SJSA1 (cell line): ENCODE measurements around the gene PSORS1C2. TPM values are rescaled to one million over a fixed set of nuclear protein-coding genes. Genes with fewer than 3 reads are reported as not detected.
"Not testable (repeated sequence)": the region's sequence is repeated elsewhere in the genome, so short reads cannot be mapped to it uniquely, and the experiment has no call there.

Source experiments
- DNase-seq, 2 experiments: peaks; one replicate each; pipeline ENCODE4 v3.0.0-alpha.2; 2015 to 2020; ENCODE audit warnings: low spot score in 2 of 2, low read depth in 1 of 2
- H3K27ac ChIP-seq: fragments of 250-450 bp; sonication (Bioruptor Pico); 2 replicates; pipeline ENCODE4 v1.5.1; 2020; ENCODE audit warnings: mild to moderate bottlenecking, moderate library complexity
- H3K27me3 ChIP-seq: fragments of 250-450 bp; sonication (Bioruptor Pico); replicated peaks from 2 replicates; pipeline ENCODE4 v1.5.1; 2020; ENCODE audit warnings: mild to moderate bottlenecking, moderate library complexity
- H3K36me3 ChIP-seq: fragments of 250-450 bp; sonication (Bioruptor Pico); 2 replicates; pipeline ENCODE4 v1.5.1; 2020; ENCODE audit warnings: mild to moderate bottlenecking
- H3K4me1 ChIP-seq: fragments of 250-450 bp; sonication (Bioruptor Pico); replicated peaks from 2 replicates; pipeline ENCODE4 v1.6.1; 2021; ENCODE audit warnings: mild to moderate bottlenecking
- H3K4me3 ChIP-seq: fragments of 250-450 bp; sonication (Bioruptor Pico); 2 replicates; pipeline ENCODE4 v1.5.1; 2020; ENCODE audit warnings: mild to moderate bottlenecking
- H3K9me3 ChIP-seq: fragments of 250-450 bp; sonication (Bioruptor Pico); replicated peaks from 2 replicates; pipeline ENCODE4 v1.5.1; 2020; ENCODE audit warnings: mild to moderate bottlenecking
- total RNA-seq: library from RNA; depleted of rRNA; stranded (reverse); fragments of >200 nt; shearing (Covaris generic); gene quantifications from 2 replicates; pipeline ENCODE4 v1.2.3, GENCODE V29; 2014; rRNA removed

PSORS1C2 gene
- not detected in 2 replicates for total RNA-seq

DNA sequence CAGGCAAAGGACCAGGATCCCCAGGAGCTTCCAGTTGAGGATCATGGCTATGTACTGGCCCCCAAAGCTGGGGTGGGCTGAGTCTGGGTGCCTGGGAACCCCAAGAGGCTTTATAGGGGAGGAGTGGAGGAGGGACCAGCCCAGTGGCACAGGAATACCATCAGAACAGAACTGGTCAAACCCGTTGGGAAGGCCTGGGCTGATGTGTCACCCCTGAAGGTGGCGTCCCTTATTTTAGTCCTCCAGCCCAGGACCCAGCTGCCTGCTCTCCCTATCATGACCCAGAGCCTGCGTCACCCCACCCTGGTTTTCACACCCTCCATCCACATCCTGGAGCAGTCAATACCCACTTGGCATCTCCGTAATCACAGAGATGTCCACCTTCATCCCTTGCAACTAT lies at the start of gene PSORS1C2:
Gene PSORS1C2 (minus strand): TSS at position 85 of the 400 bp plus-strand sequence. CDS start 40 bp downstream, at position 45.
- Histone ChIP-seq H3K27me3 (no peaks in the 10 kb centered on the region), H3K9me3 (no peaks in the 10 kb centered on the region), H3K4me3 (no peak within 1 kb of the TSS), H3K36me3 (peaks cover 14% of the 10 kb centered on the region), H3K4me1 (peaks cover 18% of the 10 kb centered on the region), H3K27ac (no peak within 1 kb of the TSS)
- no peak for DNase-seq

DNA sequence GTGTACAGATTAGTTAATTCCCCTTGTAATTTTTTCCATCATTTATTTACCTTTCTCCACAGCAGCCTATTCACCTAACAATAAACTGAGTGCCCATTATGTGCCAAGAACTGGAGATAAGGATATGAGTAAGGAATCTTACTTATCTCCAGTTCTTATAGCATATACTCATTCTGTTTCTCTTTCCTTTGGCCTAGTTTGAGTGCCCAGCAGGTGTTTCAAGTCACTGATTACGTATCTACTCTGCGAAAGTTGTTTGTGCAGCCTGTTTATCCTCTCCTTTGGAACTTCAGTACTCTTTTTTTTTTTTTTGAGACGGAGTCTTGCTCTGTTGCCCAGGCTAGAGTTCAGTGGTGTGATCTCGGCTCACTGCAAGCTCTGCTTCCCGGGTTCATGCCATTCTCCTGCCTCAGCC lies 48.9 kb upstream of the PSORS1C2 start:
- DNase-seq: no peak
- H3K4me1 ChIP-seq: no peaks in the 10 kb centered on the region
- no peaks in the 10 kb centered on the region for H3K9me3 ChIP-seq

DNA sequence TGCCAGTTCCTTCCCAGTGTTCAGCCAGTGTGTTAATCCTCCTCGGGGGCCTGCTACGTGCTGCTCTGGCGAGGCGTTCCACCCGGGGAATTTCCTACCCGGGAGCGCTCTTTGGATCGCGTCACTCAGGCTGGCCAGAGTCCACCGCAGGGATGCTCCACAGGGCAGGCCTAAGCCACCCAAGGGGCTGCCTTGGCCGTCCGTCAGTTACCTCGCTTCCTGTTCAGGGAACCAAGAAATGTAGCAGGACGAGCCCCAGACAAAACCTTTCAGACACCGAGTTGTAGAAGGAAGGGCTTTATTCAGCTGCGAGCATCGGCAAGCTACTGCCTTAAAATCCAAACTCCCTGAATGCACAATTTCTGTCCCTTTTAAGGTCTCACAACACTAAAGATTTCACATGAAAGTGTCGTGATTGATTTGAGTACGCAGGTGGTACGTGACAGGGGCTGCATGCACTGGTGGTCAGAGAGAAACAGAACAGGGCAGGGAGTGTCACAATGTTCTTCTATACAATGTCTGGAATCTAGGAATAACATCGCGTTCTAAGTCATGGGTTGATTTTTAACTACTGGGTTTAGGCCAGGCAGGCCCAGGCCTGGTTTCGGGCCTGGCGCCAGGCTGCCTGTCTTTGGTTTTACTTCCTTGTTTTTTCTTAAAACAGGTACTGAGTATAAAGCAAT lies 47.3 kb upstream of the PSORS1C2 start:
- Histone ChIP-seq H3K27me3 (no peaks in the 10 kb centered on the region), H3K27ac (no peak overlapping the region), H3K36me3 (no peaks in the 10 kb centered on the region), H3K4me1 (no peaks in the 10 kb centered on the region), H3K4me3 (no peak overlapping the region), H3K9me3 (no peaks in the 10 kb centered on the region)
- no peak for DNase-seq

More for the DNA sequence above, 48.9 kb upstream of the PSORS1C2 start:
- Histone ChIP-seq H3K4me3 (no peak overlapping the region), H3K36me3 (no peaks in the 10 kb centered on the region), H3K27ac (no peak overlapping the region), H3K27me3 (no peaks in the 10 kb centered on the region)

DNA sequence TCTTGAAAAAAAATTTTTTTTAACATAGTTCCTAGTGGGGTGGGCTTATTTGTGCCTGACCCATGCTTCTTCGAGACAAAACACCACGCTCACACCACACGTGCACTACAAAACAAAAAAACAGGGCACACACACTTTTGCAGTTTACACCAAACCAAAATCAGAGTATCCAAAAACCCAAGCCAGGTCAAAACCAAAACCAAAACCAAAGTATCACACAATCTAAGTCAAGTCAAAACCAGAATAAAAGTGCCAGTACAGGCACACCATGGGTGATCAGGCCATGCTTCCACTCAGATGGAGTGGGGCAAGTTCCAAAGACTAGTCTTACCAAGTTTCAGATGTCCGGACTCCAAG lies 46.8 kb upstream of the PSORS1C2 start:
- not testable (repeated sequence) for H3K27ac ChIP-seq, H3K36me3 ChIP-seq, H3K4me3 ChIP-seq, H3K4me1 ChIP-seq, DNase-seq, H3K27me3 ChIP-seq, H3K9me3 ChIP-seq

DNA sequence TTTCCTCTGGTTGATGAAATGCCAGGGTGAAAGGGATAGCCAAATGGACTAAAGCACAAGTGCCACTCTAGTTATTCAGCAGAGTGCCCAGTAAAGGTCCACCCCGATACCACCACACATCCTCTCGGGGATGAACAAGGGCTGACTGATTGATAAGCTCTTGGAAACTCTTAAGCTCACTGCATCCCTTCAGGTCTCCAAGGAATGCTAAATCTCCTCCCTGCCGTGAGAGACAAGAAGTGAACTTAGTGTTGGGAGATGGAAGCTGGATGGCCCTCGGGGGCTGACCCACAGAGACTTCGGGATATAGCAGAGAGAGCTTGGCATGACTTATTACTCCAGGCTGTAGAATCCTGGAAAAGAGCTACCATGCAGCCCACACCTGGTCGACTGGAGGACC lies 45.0 kb upstream of the PSORS1C2 start:
- not testable (repeated sequence) for H3K4me3 ChIP-seq, H3K36me3 ChIP-seq

DNA sequence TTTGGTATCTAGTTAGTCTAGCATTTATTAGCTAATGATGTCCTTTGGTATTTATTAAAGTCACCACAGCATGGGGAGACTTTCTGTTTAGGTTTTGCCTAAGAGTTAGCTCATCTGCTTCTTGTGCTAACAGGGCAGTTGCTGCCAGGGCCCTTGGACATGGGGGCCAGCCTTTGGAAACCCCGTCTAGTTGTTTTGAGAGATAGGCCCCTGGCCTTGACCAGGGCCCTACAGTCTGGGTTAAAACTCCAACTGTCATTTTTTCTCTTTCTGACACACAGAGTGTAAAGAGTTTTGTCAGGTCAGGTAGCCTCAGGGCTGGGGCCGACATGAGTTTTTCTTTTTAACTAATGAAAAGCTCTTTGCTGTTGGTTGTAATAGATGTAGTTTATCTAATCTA lies 44.4 kb upstream of the PSORS1C2 start:
- H3K27me3 ChIP-seq, H3K4me3 ChIP-seq, H3K4me1 ChIP-seq, H3K36me3 ChIP-seq, H3K27ac ChIP-seq, DNase-seq, H3K9me3 ChIP-seq: not testable (repeated sequence)

More for the DNA sequence above, 45.0 kb upstream of the PSORS1C2 start:
- not testable (repeated sequence) for H3K4me1 ChIP-seq, DNase-seq, H3K27me3 ChIP-seq, H3K9me3 ChIP-seq, H3K27ac ChIP-seq

DNA sequence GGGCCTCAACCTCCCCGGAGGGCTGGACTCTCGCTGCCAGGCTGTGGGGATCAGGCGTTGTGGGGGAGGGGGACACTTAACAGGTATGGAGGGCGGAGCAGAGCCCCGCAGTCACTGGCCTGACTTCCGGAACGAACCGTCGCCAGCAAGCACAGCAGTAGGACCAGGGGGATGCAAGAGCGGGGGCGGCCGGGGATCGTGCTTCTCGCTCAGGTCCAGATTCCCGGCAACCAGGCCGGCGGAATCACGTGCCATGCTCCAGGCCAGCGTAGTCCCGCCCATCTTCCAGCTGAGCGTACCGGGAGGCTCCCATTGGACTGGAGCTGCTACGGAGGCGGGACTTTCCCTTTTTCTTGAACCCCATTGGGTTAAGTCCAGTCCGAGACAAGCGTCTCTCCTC lies 41.6 kb upstream of the PSORS1C2 start:
- Histone ChIP-seq H3K36me3 (no peaks in the 10 kb centered on the region), H3K4me1 (peaks cover 23% of the 10 kb centered on the region), H3K4me3 (no peak overlapping the region)

DNA sequence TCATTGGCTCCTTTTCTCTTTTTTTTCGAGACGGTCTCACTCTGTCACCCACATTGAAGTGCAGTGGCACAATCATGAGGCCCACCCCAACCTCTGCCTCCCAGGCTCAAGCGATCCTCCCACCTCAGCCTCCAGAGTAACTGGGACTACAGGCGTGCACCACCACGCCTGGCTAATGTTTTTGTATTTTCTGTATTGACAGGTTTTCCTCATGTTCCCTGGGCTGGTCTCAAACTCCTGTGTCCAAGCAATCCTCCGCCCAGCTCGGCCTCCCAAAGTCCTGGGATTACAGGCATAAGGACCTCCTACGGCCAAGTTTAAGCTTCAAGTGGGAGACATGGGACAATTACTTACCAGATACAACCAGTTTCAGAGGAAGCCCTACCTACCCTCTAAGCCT lies 41.0 kb upstream of the PSORS1C2 start:
- peaks cover 26% of the 10 kb centered on the region for H3K4me1 ChIP-seq
- no peak for DNase-seq
- H3K9me3 ChIP-seq: no peaks in the 10 kb centered on the region
- no peaks in the 10 kb centered on the region for H3K27me3 ChIP-seq
- H3K27ac ChIP-seq: no peak overlapping the region
- H3K4me3 ChIP-seq: no peak overlapping the region
- no peaks in the 10 kb centered on the region for H3K36me3 ChIP-seq

More for the DNA sequence above, 41.6 kb upstream of the PSORS1C2 start:
- no peak for DNase-seq
- Histone ChIP-seq H3K27ac (no peak overlapping the region), H3K9me3 (no peaks in the 10 kb centered on the region), H3K27me3 (no peaks in the 10 kb centered on the region)

DNA sequence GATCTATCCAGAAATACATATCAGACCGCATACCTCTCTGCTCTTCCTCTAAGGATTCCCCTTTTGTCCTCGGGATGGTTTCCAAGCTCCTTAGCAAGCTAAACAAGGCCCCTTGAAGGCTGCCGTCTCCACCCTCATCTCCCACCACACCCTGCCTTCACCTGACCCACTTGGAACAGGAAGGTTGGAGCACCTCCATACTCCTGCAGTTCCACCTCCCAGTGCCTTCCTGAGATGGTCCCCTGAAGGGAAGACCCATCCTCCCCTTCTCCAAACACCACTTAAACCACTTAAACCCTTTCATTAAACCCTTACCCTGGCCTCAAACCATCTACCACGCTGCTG lies 40.1 kb upstream of the PSORS1C2 start:
- Histone ChIP-seq H3K36me3 (no peaks in the 10 kb centered on the region), H3K27ac (no peak overlapping the region), H3K4me3 (no peak overlapping the region), H3K27me3 (no peaks in the 10 kb centered on the region), H3K9me3 (no peaks in the 10 kb centered on the region), H3K4me1 (peaks cover 26% of the 10 kb centered on the region)
- no peak for DNase-seq

DNA sequence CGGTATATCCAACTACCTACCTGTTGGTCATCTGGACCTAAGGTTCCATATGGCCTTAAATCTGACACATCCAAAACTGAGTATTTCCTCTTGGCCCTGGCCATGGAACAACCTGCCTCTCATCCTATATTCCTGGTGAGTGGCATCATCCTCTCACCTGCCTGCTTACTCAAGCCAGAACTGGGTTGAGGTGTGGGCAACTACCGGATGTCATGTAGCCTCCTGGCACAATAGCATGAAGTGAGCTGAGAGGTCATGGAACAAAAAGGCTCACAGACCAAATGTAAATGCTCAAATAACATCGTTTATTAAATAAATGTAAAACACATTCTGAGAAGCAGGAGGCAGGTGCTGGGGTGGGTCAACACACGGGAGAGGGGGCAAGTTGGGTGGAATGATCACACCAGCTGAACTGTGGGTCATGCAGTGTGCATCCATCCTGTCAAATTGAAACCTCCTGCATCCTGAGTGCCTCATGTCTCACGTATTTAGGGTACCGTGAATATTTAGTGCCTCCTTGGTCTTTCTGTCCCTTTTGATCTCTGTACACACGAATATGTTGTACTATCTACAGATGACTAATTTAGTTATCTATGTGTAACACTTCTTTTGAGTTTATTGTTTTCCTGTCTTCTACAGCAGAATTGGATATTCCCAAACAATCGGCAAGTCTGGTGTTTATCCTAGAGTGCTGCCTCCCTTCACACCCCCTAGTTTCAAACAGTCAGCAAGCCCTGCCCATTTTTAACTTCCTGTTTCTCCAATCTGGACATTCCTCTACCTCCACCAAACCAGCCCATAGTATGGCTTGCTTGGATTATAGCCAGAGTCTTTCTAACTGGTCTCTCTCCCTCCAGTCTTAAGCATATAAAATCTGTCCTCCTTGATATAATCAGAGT lies 39.5 kb upstream of the PSORS1C2 start:
- Histone ChIP-seq H3K36me3 (no peaks in the 10 kb centered on the region), H3K9me3 (no peaks in the 10 kb centered on the region), H3K4me3 (no peak overlapping the region), H3K27ac (no peak overlapping the region), H3K4me1 (peaks cover 26% of the 10 kb centered on the region), H3K27me3 (no peaks in the 10 kb centered on the region)
- peak in 1 of 2 experiments; percentile 16 for DNase-seq

DNA sequence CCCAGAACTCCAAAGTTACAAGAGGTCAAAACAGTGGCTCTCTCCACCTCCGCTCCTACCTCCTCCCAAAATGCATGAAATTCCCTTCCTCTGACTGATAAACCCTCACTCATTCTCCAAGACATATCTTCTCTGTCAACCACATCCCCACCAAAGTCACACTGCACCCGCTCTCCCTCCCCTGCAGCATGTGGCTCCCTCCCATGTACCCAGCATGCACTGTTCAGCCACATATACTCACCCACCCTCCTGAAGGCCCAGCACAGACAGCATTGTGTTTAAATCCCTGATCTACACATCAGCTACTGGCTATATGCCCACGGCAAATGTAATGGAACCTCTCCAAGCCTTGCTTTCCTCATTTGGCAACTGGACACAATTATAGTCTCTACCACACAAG lies 37.1 kb upstream of the PSORS1C2 start:
- Histone ChIP-seq H3K36me3 (no peaks in the 10 kb centered on the region), H3K4me3 (no peak overlapping the region), H3K4me1 (peaks cover 26% of the 10 kb centered on the region), H3K27me3 (no peaks in the 10 kb centered on the region), H3K9me3 (no peaks in the 10 kb centered on the region), H3K27ac (no peak overlapping the region)
- DNase-seq: peak; percentile 54 to 63

DNA sequence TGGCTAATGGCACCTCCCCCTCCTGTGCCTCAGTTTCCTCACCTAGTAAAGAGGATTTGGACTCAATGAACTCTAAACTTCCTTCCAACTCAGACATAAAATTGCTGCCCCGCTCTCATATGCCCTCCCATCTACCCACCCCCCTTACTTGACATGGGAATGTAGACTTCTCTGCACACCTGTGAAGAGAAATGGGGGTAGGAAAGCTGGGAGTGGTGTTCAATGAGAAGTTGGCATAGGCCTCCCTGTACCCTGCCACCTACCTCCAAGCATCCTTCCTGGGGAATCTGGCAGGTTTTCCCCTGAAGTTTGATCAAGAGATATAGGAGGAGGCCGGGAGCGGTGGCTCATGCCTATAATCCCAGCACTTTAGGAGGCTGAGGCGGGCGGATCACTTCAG lies 35.5 kb upstream of the PSORS1C2 start:
- H3K36me3 ChIP-seq: no peaks in the 10 kb centered on the region
- H3K4me3 ChIP-seq: no peak overlapping the region
- no peaks in the 10 kb centered on the region for H3K9me3 ChIP-seq
- H3K4me1 ChIP-seq: peaks cover 26% of the 10 kb centered on the region
- no peak for DNase-seq
- H3K27me3 ChIP-seq: no peaks in the 10 kb centered on the region
- H3K27ac ChIP-seq: no peak overlapping the region

DNA sequence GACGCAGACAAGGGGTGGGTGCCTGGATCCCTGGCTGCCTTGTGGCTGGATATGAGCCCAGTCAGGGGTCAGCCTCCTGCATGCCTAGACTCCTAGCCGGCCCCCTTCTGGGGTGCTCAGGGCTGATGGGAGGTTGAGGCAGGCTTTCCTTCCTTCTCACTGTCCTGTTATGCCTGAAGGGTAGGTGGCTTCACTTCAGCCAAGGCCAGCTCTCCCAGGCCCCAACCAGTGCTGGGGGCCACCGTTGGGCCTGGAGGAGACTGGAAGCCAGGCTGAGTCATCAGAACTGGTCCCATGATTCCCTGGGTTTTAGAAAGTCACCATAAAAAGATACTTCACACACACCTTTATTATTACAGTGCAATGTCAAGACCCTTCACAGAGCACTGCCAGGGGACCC lies 34.5 kb upstream of the PSORS1C2 start:
- Histone ChIP-seq H3K27ac (no peak overlapping the region), H3K4me1 (peaks cover 17% of the 10 kb centered on the region), H3K27me3 (no peaks in the 10 kb centered on the region), H3K4me3 (no peak overlapping the region), H3K36me3 (no peaks in the 10 kb centered on the region), H3K9me3 (no peaks in the 10 kb centered on the region)
- DNase-seq: no peak

DNA sequence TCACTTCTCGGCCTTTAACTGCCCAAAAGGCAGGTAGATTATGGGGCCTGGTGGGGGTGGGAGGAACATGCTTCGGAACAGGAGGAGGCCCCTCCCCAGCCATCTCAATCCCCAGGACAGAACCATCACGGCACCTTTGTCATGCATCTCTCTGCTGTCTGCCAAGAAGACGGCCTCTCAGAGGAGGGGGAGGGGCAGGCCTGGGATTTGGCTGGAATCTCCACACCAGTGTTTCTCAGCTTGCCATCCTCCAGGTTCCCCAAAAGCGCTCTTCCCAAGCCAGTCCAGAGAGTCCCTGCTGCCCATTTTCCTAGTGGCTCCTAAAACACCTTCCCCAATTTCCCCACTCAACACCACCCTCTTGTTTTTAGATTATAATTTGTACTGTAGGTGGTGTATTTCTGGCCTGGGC lies 34.1 kb upstream of the PSORS1C2 start:
- DNase-seq: no peak
- peaks cover 13% of the 10 kb centered on the region for H3K4me1 ChIP-seq
- H3K27ac ChIP-seq: no peak overlapping the region
- no peaks in the 10 kb centered on the region for H3K27me3 ChIP-seq
- H3K4me3 ChIP-seq: no peak overlapping the region
- no peaks in the 10 kb centered on the region for H3K9me3 ChIP-seq
- no peaks in the 10 kb centered on the region for H3K36me3 ChIP-seq
